ENCODE results near the gene PTGIS.
A peak's percentile ranks its signal among the peaks of the same experiment; 100 is the strongest.
"Not testable (repeated sequence)": the region's sequence is repeated elsewhere in the genome, so short reads cannot be mapped to it uniquely, and the experiment has no call there.

Gene PTGIS

GRCh38 chr20:49612127-49612738, 44.3 kb upstream of the PTGIS start:
- ChIA-PET POLR2A (no interaction called here), CTCF (interaction anchor here (0.6 to 0.7 kb wide), 4 partner anchors 230 to 304 kb away, joined by 3 to 4 read pairs (median 3); no protein-coding TSS in a partner anchor)
- DNase-seq (ENCODE audit: extremely low spot score): no peak
- TF ChIP-seq SP1 (IDR thresholded peaks at IDR 0.05): no peak
- TF ChIP-seq LEF1 (IDR thresholded peaks at IDR 0.05; ENCODE audit: borderline replicate concordance): no peak
- no peak for TF ChIP-seq FOXA1 (IDR thresholded peaks at IDR 0.05)
- no peak for TF ChIP-seq BHLHE40 (IDR thresholded peaks at IDR 0.05; ENCODE audit: borderline replicate concordance)
- TF ChIP-seq L3MBTL2 (conservative IDR thresholded peaks at IDR 0.05): no peak
- TF ChIP-seq PKNOX1 (IDR thresholded peaks at IDR 0.05): no peak
- no peak for TF ChIP-seq ELF4 (IDR thresholded peaks at IDR 0.05)
- TF ChIP-seq NFRKB (IDR thresholded peaks at IDR 0.05): no peak
- no peak for TF ChIP-seq FOXM1 (IDR thresholded peaks at IDR 0.05; ENCODE audit: borderline replicate concordance)
- TF ChIP-seq CTBP1 (IDR thresholded peaks at IDR 0.05; ENCODE audit: borderline replicate concordance): no peak
- TF ChIP-seq ARNT (IDR thresholded peaks at IDR 0.05): no peak
- no peak for TF ChIP-seq HDGF (IDR thresholded peaks at IDR 0.05; ENCODE audit: borderline replicate concordance)
- no peak for TF ChIP-seq ZNF384 (IDR thresholded peaks at IDR 0.05)
- TF ChIP-seq SUZ12 (IDR thresholded peaks at IDR 0.05): no peak
- no peak for TF ChIP-seq FOXK2 (IDR thresholded peaks at IDR 0.05)
- TF ChIP-seq TARDBP (IDR thresholded peaks at IDR 0.05): no peak

GRCh38 chr20:49611539-49612126, 43.7 kb upstream of the PTGIS start:
- CTCF ChIA-PET: interaction anchor here (0.6 to 0.7 kb wide), 4 partner anchors 231 to 304 kb away, joined by 3 to 4 read pairs (median 3); no protein-coding TSS in a partner anchor
- POLR2A ChIA-PET; DNase-seq (ENCODE audit: extremely low spot score): not testable (repeated sequence)

GRCh38 chr20:49610691-49611538, 43.0 kb upstream of the PTGIS start:
- TF ChIP-seq ELF4 (IDR thresholded peaks at IDR 0.05) (no peak), ARNT (IDR thresholded peaks at IDR 0.05) (no peak), L3MBTL2 (conservative IDR thresholded peaks at IDR 0.05) (peak; percentile 56; the same call in 1 of the 2 replicates), CTBP1 (IDR thresholded peaks at IDR 0.05; ENCODE audit: borderline replicate concordance) (peak; percentile 41; the same call in 1 of the 2 replicates), ZNF384 (IDR thresholded peaks at IDR 0.05) (no peak), BHLHE40 (IDR thresholded peaks at IDR 0.05; ENCODE audit: borderline replicate concordance) (no peak), FOXA1 (IDR thresholded peaks at IDR 0.05) (no peak), SP1 (IDR thresholded peaks at IDR 0.05) (no peak), FOXK2 (IDR thresholded peaks at IDR 0.05) (no peak), NFRKB (IDR thresholded peaks at IDR 0.05) (no peak)
- DNase-seq (ENCODE audit: extremely low spot score): peak; percentile 88
- ChIA-PET POLR2A (no interaction called here), CTCF (interaction anchor here (0.6 to 1.9 kb wide), 13 partner anchors 32 to 281 kb away, joined by 3 to 8 read pairs (median 4); no protein-coding TSS in a partner anchor)

- TF ChIP-seq LEF1 (IDR thresholded peaks at IDR 0.05; ENCODE audit: borderline replicate concordance) (no peak), FOXK2 (IDR thresholded peaks at IDR 0.05) (no peak), HDGF (IDR thresholded peaks at IDR 0.05; ENCODE audit: borderline replicate concordance) (no peak), ARNT (IDR thresholded peaks at IDR 0.05) (no peak), L3MBTL2 (conservative IDR thresholded peaks at IDR 0.05) (no peak), ZNF384 (IDR thresholded peaks at IDR 0.05) (no peak), TARDBP (IDR thresholded peaks at IDR 0.05) (no peak), PKNOX1 (IDR thresholded peaks at IDR 0.05) (no peak), SUZ12 (IDR thresholded peaks at IDR 0.05) (no peak), ELF4 (IDR thresholded peaks at IDR 0.05) (no peak), FOXA1 (IDR thresholded peaks at IDR 0.05) (no peak), FOXM1 (IDR thresholded peaks at IDR 0.05; ENCODE audit: borderline replicate concordance) (no peak), BHLHE40 (IDR thresholded peaks at IDR 0.05; ENCODE audit: borderline replicate concordance) (no peak), SP1 (IDR thresholded peaks at IDR 0.05) (no peak), CTBP1 (IDR thresholded peaks at IDR 0.05; ENCODE audit: borderline replicate concordance) (no peak), NFRKB (IDR thresholded peaks at IDR 0.05) (no peak)
- peak; percentile 78 for DNase-seq (ENCODE audit: extremely low spot score)
- ChIA-PET CTCF (interaction anchor here (0.5 to 1.9 kb wide), 17 partner anchors 15 to 279 kb away, joined by 3 to 21 read pairs (median 4); no protein-coding TSS in a partner anchor), POLR2A (interaction anchor here (0.7 kb wide), 1 partner anchor 67 kb away, joined by 4 read pairs; no protein-coding TSS in a partner anchor)
These were observed 41.1 kb upstream of the PTGIS start for GRCh38 chr20:49608752-49609670.

GRCh38 chr20:49607568-49607967, 39.6 kb upstream of the PTGIS start:
- no peak for DNase-seq (ENCODE audit: extremely low spot score)
- ChIA-PET CTCF (interaction anchor here (1.1 to 1.7 kb wide), 4 partner anchors 13 to 238 kb away, joined by 4 to 21 read pairs (median 8); no protein-coding TSS in a partner anchor), POLR2A (no interaction called here)
- TF ChIP-seq L3MBTL2 (conservative IDR thresholded peaks at IDR 0.05) (no peak), ARNT (IDR thresholded peaks at IDR 0.05) (no peak), NFRKB (IDR thresholded peaks at IDR 0.05) (no peak), FOXA1 (IDR thresholded peaks at IDR 0.05) (no peak), TARDBP (IDR thresholded peaks at IDR 0.05) (no peak), FOXM1 (IDR thresholded peaks at IDR 0.05; ENCODE audit: borderline replicate concordance) (no peak), SP1 (IDR thresholded peaks at IDR 0.05) (no peak), LEF1 (IDR thresholded peaks at IDR 0.05; ENCODE audit: borderline replicate concordance) (no peak), HDGF (IDR thresholded peaks at IDR 0.05; ENCODE audit: borderline replicate concordance) (no peak), PKNOX1 (IDR thresholded peaks at IDR 0.05) (no peak), SUZ12 (IDR thresholded peaks at IDR 0.05) (no peak), BHLHE40 (IDR thresholded peaks at IDR 0.05; ENCODE audit: borderline replicate concordance) (no peak), ZNF384 (IDR thresholded peaks at IDR 0.05) (no peak), FOXK2 (IDR thresholded peaks at IDR 0.05) (no peak), CTBP1 (IDR thresholded peaks at IDR 0.05; ENCODE audit: borderline replicate concordance) (no peak), ELF4 (IDR thresholded peaks at IDR 0.05) (no peak)

All from HEK293T (cell line).